KMS-11 (cell line): ENCODE data around the gene UBL7.

Source experiments
- H2AFZ ChIP-seq: fragments of 200-600 bp; sonication (generic); 2 replicates; pipeline ENCODE4 v1.6.1; 2016; ENCODE audit warnings: antibody characterized with exemption, mixed run types, low read depth
- H3K27ac ChIP-seq: fragments of 200-600 bp; sonication (generic); 2 replicates; pipeline ENCODE4 v1.6.1; 2016; ENCODE audit warnings: mild to moderate bottlenecking, mixed run types
- H3K27me3 ChIP-seq: fragments of 200-600 bp; sonication (generic); 2 replicates; pipeline ENCODE4 v1.6.1; 2017; ENCODE audit warnings: mild to moderate bottlenecking, low read depth, mixed run types, moderate library complexity; ENCODE audit not compliant: insufficient read depth
- H3K36me3 ChIP-seq: fragments of 200-600 bp; sonication (generic); 2 replicates; pipeline ENCODE4 v1.6.1; 2017; ENCODE audit warnings: mild to moderate bottlenecking, mixed run types; ENCODE audit not compliant: insufficient read depth
- H3K4me1 ChIP-seq: fragments of 200-600 bp; sonication (generic); 2 replicates; pipeline ENCODE4 v1.6.1; 2016; ENCODE audit warnings: mild to moderate bottlenecking, low read depth, mixed run types; ENCODE audit not compliant: poor library complexity, severe bottlenecking
- H3K4me2 ChIP-seq: fragments of 200-600 bp; sonication (generic); 2 replicates; pipeline ENCODE4 v1.7.0; 2016; ENCODE audit warnings: mild to moderate bottlenecking, mixed run types
- H3K4me3 ChIP-seq: fragments of 200-600 bp; sonication (generic); IDR thresholded peaks from 2 replicates; pipeline ENCODE4 v1.6.1; 2017; ENCODE audit warnings: low read depth, low read length, mixed read lengths; ENCODE audit not compliant: insufficient read depth
- H3K79me2 ChIP-seq: fragments of 200-600 bp; sonication (generic); 2 replicates; pipeline ENCODE4 v1.6.1; 2016; ENCODE audit warnings: low read depth, mixed run types; ENCODE audit not compliant: insufficient read depth
- H3K9ac ChIP-seq: fragments of 200-600 bp; sonication (generic); 2 replicates; pipeline ENCODE4 v1.6.1; 2016; ENCODE audit warnings: mild to moderate bottlenecking, mixed run types
- H4K20me1 ChIP-seq: fragments of 200-600 bp; sonication (generic); 2 replicates; pipeline ENCODE4 v1.6.1; 2016; ENCODE audit warnings: mild to moderate bottlenecking, mixed run types; ENCODE audit not compliant: insufficient read depth
- TF ChIP-seq, protein P1 (sequence below): fragments of 200-600 bp; sonication (generic); conservative IDR thresholded peaks from 2 replicates; pipeline ENCODE4 v1.6.1; 2017; ENCODE audit warnings: low read depth, mild to moderate bottlenecking, antibody characterized with exemption, low read length, moderate library complexity, mixed read lengths

UBL7 gene

DNA sequence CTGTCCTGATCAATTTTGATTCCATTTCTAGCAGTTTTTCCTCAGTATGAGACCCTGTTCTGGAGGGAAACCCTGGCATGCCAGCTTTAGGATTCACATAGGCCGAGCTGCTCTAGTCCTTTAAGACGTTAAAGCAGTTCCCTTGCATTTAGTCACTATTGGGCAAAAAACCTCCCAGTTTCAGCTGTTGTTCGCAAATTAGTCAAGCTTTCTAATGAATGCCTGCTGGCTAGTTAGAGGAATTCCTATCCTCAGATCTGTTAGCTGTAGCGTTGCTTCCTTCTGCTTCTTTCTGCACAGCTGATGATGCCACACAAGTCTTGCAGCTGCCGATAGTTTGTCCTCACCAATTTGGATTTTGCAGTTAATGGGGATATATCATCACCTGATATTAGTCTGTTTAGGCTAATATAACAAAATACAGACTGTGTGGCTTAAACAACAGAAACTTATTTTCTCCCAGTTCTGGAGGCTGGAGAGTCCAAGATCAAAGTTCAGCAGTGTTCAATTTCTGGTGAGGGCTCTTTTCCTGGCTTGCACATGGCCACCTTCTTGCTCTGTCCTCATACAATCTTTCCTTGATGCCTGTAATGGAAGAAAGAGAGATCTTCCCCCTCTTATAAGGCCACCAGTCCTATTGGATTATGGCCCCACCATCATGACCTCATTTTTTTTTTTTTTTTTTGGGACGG is 7.5 kb upstream of the UBL7 start:
- Histone ChIP-seq H3K79me2 (no peaks in the 10 kb centered on the region), H3K36me3 (no peaks in the 10 kb centered on the region), H3K4me2 (no peak overlapping the region), H3K4me3 (no peak overlapping the region), H2AFZ (no peak overlapping the region), H3K27ac (no peak overlapping the region), H4K20me1 (no peaks in the 10 kb centered on the region), H3K27me3 (no peaks in the 10 kb centered on the region), H3K9ac (no peak overlapping the region), H3K4me1 (no peaks in the 10 kb centered on the region)
- TF ChIP-seq, protein P1, sequence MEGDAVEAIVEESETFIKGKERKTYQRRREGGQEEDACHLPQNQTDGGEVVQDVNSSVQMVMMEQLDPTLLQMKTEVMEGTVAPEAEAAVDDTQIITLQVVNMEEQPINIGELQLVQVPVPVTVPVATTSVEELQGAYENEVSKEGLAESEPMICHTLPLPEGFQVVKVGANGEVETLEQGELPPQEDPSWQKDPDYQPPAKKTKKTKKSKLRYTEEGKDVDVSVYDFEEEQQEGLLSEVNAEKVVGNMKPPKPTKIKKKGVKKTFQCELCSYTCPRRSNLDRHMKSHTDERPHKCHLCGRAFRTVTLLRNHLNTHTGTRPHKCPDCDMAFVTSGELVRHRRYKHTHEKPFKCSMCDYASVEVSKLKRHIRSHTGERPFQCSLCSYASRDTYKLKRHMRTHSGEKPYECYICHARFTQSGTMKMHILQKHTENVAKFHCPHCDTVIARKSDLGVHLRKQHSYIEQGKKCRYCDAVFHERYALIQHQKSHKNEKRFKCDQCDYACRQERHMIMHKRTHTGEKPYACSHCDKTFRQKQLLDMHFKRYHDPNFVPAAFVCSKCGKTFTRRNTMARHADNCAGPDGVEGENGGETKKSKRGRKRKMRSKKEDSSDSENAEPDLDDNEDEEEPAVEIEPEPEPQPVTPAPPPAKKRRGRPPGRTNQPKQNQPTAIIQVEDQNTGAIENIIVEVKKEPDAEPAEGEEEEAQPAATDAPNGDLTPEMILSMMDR = no peak

GRCh38 chr15:74466570-74466969 is 5.6 kb upstream of the UBL7 start:
- no peak overlapping the region for H3K4me2 ChIP-seq

GRCh38 chr15:74464897-74465296 is 3.9 kb upstream of the UBL7 start:
- Histone ChIP-seq H3K4me1 (peaks cover 26% of the 10 kb centered on the region), H3K27ac (no peak overlapping the region), H2AFZ (no peak overlapping the region), H3K4me2 (no peak overlapping the region), H3K9ac (no peak overlapping the region), H3K4me3 (no peak overlapping the region), H3K79me2 (peaks cover 17% of the 10 kb centered on the region; the same call in 1 of the 2 replicates), H3K27me3 (no peaks in the 10 kb centered on the region), H3K36me3 (no peaks in the 10 kb centered on the region), H4K20me1 (no peaks in the 10 kb centered on the region)
- TF ChIP-seq, protein P1 = no peak

More at GRCh38 chr15:74466570-74466969, 5.6 kb upstream of the UBL7 start:
- Histone ChIP-seq H3K27me3 (no peaks in the 10 kb centered on the region), H3K27ac (no peak overlapping the region), H3K36me3 (no peaks in the 10 kb centered on the region), H3K9ac (no peak overlapping the region), H3K4me1 (peaks cover 19% of the 10 kb centered on the region), H2AFZ (no peak overlapping the region), H4K20me1 (no peaks in the 10 kb centered on the region), H3K4me3 (no peak overlapping the region), H3K79me2 (peaks cover 13% of the 10 kb centered on the region; the same call in 1 of the 2 replicates)
- TF ChIP-seq, protein P1 = no peak

- no peak overlapping the region for H3K4me3 ChIP-seq
- no peaks in the 10 kb centered on the region for H3K36me3 ChIP-seq
- H2AFZ ChIP-seq = no peak overlapping the region
- no peak overlapping the region for H3K9ac ChIP-seq
- H3K27me3 ChIP-seq = no peaks in the 10 kb centered on the region
- H4K20me1 ChIP-seq = no peaks in the 10 kb centered on the region
- no peak overlapping the region for H3K4me2 ChIP-seq
- TF ChIP-seq, protein P1 = no peak
- peaks cover 17% of the 10 kb centered on the region; the same call in 1 of the 2 replicates for H3K79me2 ChIP-seq
- no peak overlapping the region for H3K27ac ChIP-seq
- peaks cover 29% of the 10 kb centered on the region for H3K4me1 ChIP-seq
These were observed 3.3 kb upstream of the UBL7 start for GRCh38 chr15:74464216-74464615.
